Measurements from ENCODE around the gene COG7.

- TF ChIP-seq POLR2A (IDR thresholded peaks at IDR 0.05) (no peak), CTCF (IDR thresholded peaks at IDR 0.05) (no peak), EP300 (IDR thresholded peaks at IDR 0.05) (no peak)
These were observed 113.2 kb downstream of the COG7 start for GRCh38 chr16:23339787-23340186.
